Measurements from ENCODE around the gene FHIP1B. TPM values are rescaled to one million over a fixed set of nuclear protein-coding genes. Genes with fewer than 3 reads are reported as not detected.

The FHIP1B gene
- total and polyA plus RNA-seq, 11 donors = 13.1 to 30.3 (median 16.3) TPM

GRCh38 chr11:6241316-6241715 lies 6.9 kb upstream of the FHIP1B start:
- no peak for DNase-seq
- no peak for TF ChIP-seq CTCF (IDR thresholded peaks at IDR 0.05)
- no peak for TF ChIP-seq POLR2A (IDR thresholded peaks at IDR 0.05)
- WGBS, 4 donors = 90 to 94% (median 93%) methylated on average over 7 of the region's 7 CpGs
- no peak for ATAC-seq
- peaks cover 0 to 8% (median 0%) of the 10 kb centered on the region in 12 donors for H3K4me1 ChIP-seq
- no peak overlapping the region for H3K27ac ChIP-seq
- intact Hi-C loops (cut with DNase I) = no loop called here
- no peaks in the 10 kb centered on the region for H3K9me3 ChIP-seq
- no peaks in the 10 kb centered on the region for H3K27me3 ChIP-seq
- H3K4me3 ChIP-seq = no peak overlapping the region
- no peaks in the 10 kb centered on the region for H3K36me3 ChIP-seq

DNA sequence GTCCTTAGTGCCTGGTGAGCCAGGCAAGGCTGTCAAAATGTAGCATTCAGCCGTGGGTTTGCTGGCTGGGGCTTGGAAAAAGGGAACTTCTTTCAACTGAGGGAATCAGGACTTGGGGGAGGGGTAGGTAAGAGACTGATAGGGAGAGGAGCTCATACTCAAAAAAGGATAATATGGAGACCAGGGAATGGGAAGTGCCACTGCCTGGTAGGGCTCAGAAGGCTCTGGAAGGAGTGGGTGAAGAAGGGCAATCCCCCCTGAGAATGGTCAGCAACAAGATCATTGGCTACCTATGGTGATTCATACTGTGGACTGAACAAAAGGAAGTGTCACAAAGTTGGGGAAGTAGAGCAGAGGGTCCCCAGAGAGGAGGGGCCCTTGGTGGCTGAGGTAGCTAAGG lies 6.3 kb upstream of the FHIP1B start:
- no peaks in the 10 kb centered on the region for H3K27me3 ChIP-seq
- 59 to 82% (median 68%) methylated on average over 1 of the region's 1 CpG for WGBS, 4 donors

GRCh38 chr11:6240139-6240538 lies 5.7 kb upstream of the FHIP1B start:
- no peak for TF ChIP-seq CTCF (IDR thresholded peaks at IDR 0.05)
- TF ChIP-seq POLR2A (IDR thresholded peaks at IDR 0.05) = no peak
- intact Hi-C loops (cut with DNase I) = no loop called here
- DNase-seq (peak in 1 of 5 donors; percentile 61), ATAC-seq (no peak)
- WGBS, 4 donors = 97 to 99% (median 98%) methylated on average over 28 of the region's 28 CpGs
- H3K4me1 ChIP-seq = peaks cover 0 to 14% (median 2%) of the 10 kb centered on the region in 12 donors
- no peak overlapping the region for H3K27ac ChIP-seq
- H3K27me3 ChIP-seq = no peaks in the 10 kb centered on the region
- no peaks in the 10 kb centered on the region for H3K9me3 ChIP-seq
- no peaks in the 10 kb centered on the region for H3K36me3 ChIP-seq
- no peak overlapping the region for H3K4me3 ChIP-seq

More for the DNA sequence above, 6.3 kb upstream of the FHIP1B start:
- Histone ChIP-seq H3K27ac (no peak overlapping the region), H3K4me1 (peaks cover 0 to 9% (median 0%) of the 10 kb centered on the region in 12 donors), H3K4me3 (no peak overlapping the region), H3K36me3 (no peaks in the 10 kb centered on the region), H3K9me3 (no peaks in the 10 kb centered on the region)
- TF ChIP-seq CTCF (IDR thresholded peaks at IDR 0.05) (no peak), POLR2A (IDR thresholded peaks at IDR 0.05) (no peak)
- ATAC-seq = no peak
- DNase-seq = no peak
- intact Hi-C loops (cut with DNase I) = no loop called here

DNA sequence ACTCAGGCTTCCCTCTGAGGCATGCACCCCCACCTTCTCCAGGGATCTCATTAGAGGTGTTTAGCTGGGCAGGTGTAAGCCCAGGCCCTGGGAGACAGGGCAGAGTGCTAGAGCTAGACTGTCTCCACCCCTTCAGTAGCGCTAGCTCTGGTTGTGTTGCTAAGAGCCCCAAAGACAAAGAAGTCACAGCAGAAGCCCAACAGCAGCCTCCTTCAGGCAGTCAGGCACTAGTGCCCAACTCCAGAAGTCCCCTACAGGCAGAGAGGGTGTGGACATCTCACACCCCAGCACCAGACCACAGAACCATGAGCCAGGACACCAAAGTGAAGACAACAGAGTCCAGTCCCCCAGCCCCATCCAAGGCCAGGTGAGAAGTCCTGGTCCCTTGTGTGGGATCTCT lies 4.5 kb upstream of the FHIP1B start, which contains the start of gene CNGA4:
Gene CNGA4, plus strand, starts transcription at position 188 of the 400 bp plus-strand sequence. Its CDS starts 118 bp downstream, at position 306.
- no peak within 1 kb of the TSS for H3K27ac ChIP-seq
- H3K4me1 ChIP-seq = peaks cover 0 to 16% (median 4%) of the 10 kb centered on the region in 12 donors
- no peak for DNase-seq
- H3K4me3 ChIP-seq = no peak within 1 kb of the TSS
- no peaks in the 10 kb centered on the region for H3K36me3 ChIP-seq
- TF ChIP-seq POLR2A (IDR thresholded peaks at IDR 0.05) (no peak), CTCF (IDR thresholded peaks at IDR 0.05) (no peak)
- WGBS, 4 donors = 75 to 90% (median 88%) methylated on average over 1 of the region's 1 CpG
- no peaks in the 10 kb centered on the region for H3K9me3 ChIP-seq
- no peak for ATAC-seq
- no peaks in the 10 kb centered on the region for H3K27me3 ChIP-seq
- intact Hi-C loops (cut with DNase I) = loop anchor here in 3 of 10 donors (2.0 to 10.0 kb wide), 3 partner anchors 64 to 236 kb away; partner anchors contain the start of gene TRIM3 (in 1 of the 3)

Data from heart left ventricle (tissue), 16 donors.